GM23248 (cell line): ENCODE results near the gene PCLO.

Source experiments
- EZH2 ChIP-seq: fragments of 200-600 bp; sonication (generic); IDR thresholded peaks from 2 replicates; pipeline ENCODE4 v1.6.1; 2018; ENCODE audit warnings: antibody characterized with exemption, mild to moderate bottlenecking; ENCODE audit not compliant: insufficient read depth, poor library complexity, severe bottlenecking
- EZH2phosphoT487 ChIP-seq: fragments of 200-600 bp; sonication (generic); IDR thresholded peaks from 2 replicates; pipeline ENCODE4 v1.6.1; 2018; ENCODE audit warnings: antibody characterized with exemption, moderate library complexity, mild to moderate bottlenecking, low read depth; ENCODE audit not compliant: insufficient read depth

DNA sequence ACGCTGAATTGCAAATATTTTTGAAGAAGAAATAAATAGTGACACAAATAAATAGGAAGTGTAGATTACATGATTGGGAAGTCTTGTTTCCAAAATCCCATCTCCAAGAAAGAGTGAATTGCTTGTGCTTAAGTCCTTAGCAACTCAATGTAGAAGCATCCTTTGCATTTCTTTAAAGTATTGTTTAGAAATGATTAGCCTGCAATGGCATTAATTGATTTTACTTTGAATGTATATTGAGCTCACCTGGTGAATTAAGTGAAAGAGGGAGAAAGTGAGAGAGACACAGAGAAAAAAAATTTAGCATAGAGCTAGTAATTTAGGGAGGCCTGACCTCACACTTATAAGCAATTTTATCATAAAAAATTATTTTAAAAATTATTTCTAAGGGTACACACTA, 49.0 kb upstream of the PCLO start:
- no peak for TF ChIP-seq EZH2
- TF ChIP-seq EZH2phosphoT487, result no peak
